ENCODE results near the gene AMOTL1. TPM values are rescaled to one million over a fixed set of nuclear protein-coding genes. Genes with fewer than 3 reads are reported as not detected.

AMOTL1 gene
- total RNA-seq, 2 donors from 2014 or later = 3.1 to 13.9 TPM

GRCh38 chr11:94739331-94739730 lies 28.8 kb upstream of the AMOTL1 start:
- H3K4me1 ChIP-seq = no peaks in the 10 kb centered on the region
- intact Hi-C loops (cut with DNase I) = no loop called here
- no peak for TF ChIP-seq CTCF (IDR thresholded peaks at IDR 0.05)

GRCh38 chr11:94740083-94741021 lies 27.8 kb upstream of the AMOTL1 start:
- no peaks in the 10 kb centered on the region for H3K4me1 ChIP-seq
- H3K36me3 ChIP-seq = no peaks in the 10 kb centered on the region
- DNase-seq = peak; percentile 48
- H3K9ac ChIP-seq (ENCODE audit: low read depth in 2 of 2, low read length in 2 of 2) = peak overlapping the region; percentile 3 to 42
- H3K27me3 ChIP-seq = peaks cover 43% of the 10 kb centered on the region
- intact Hi-C loops (cut with DNase I) = no loop called here
- no peak for TF ChIP-seq CTCF (IDR thresholded peaks at IDR 0.05)
- no peak overlapping the region for H3K27ac ChIP-seq
- H3K9me3 ChIP-seq = no peaks in the 10 kb centered on the region
- H3K4me3 ChIP-seq = peak overlapping the region; percentile 40

More at GRCh38 chr11:94739331-94739730, 28.8 kb upstream of the AMOTL1 start:
- no peak overlapping the region for H3K4me3 ChIP-seq
- no peak overlapping the region for H3K9ac ChIP-seq (ENCODE audit: low read depth in 2 of 2, low read length in 2 of 2)
- peaks cover 43% of the 10 kb centered on the region for H3K27me3 ChIP-seq
- no peaks in the 10 kb centered on the region for H3K9me3 ChIP-seq
- DNase-seq = no peak
- no peak overlapping the region for H3K27ac ChIP-seq
- no peaks in the 10 kb centered on the region for H3K36me3 ChIP-seq

- H3K9me3 ChIP-seq = no peaks in the 10 kb centered on the region
- H3K4me1 ChIP-seq = no peaks in the 10 kb centered on the region
- peak overlapping the region; percentile 40 for H3K4me3 ChIP-seq
- intact Hi-C loops (cut with DNase I) = no loop called here
- H3K27ac ChIP-seq = no peak overlapping the region
- H3K9ac ChIP-seq (ENCODE audit: low read depth in 2 of 2, low read length in 2 of 2) = peak overlapping the region; percentile 3 to 42
- no peak for DNase-seq
- H3K27me3 ChIP-seq = peaks cover 43% of the 10 kb centered on the region
- no peaks in the 10 kb centered on the region for H3K36me3 ChIP-seq
- TF ChIP-seq CTCF (IDR thresholded peaks at IDR 0.05) = peak; percentile 21
These were observed 27.0 kb upstream of the AMOTL1 start for GRCh38 chr11:94741022-94741679.

GRCh38 chr11:94742665-94743064 lies 25.5 kb upstream of the AMOTL1 start:
- no peak for TF ChIP-seq CTCF (IDR thresholded peaks at IDR 0.05)
- intact Hi-C loops (cut with DNase I) = no loop called here
- H3K9ac ChIP-seq (ENCODE audit: low read depth in 2 of 2, low read length in 2 of 2) = no peak overlapping the region
- H3K27me3 ChIP-seq = peaks cover 30% of the 10 kb centered on the region
- no peak overlapping the region for H3K27ac ChIP-seq
- no peak for DNase-seq
- H3K9me3 ChIP-seq = no peaks in the 10 kb centered on the region
- H3K4me3 ChIP-seq = no peak overlapping the region
- no peaks in the 10 kb centered on the region for H3K4me1 ChIP-seq
- no peaks in the 10 kb centered on the region for H3K36me3 ChIP-seq

GRCh38 chr11:94746721-94747120 lies 21.4 kb upstream of the AMOTL1 start:
- no peak overlapping the region for H3K4me3 ChIP-seq
- intact Hi-C loops (cut with DNase I) = no loop called here
- no peaks in the 10 kb centered on the region for H3K4me1 ChIP-seq
- peaks cover 9% of the 10 kb centered on the region for H3K27me3 ChIP-seq
- H3K36me3 ChIP-seq = no peaks in the 10 kb centered on the region
- no peak for TF ChIP-seq CTCF (IDR thresholded peaks at IDR 0.05)
- H3K9ac ChIP-seq (ENCODE audit: low read depth in 2 of 2, low read length in 2 of 2) = no peak overlapping the region
- no peak for DNase-seq
- no peaks in the 10 kb centered on the region for H3K9me3 ChIP-seq
- no peak overlapping the region for H3K27ac ChIP-seq
